GM12878 (cell line): ENCODE results near the gene GSTA4. TPM values are rescaled to one million over a fixed set of nuclear protein-coding genes. Genes with fewer than 3 reads are reported as not detected.

Source experiments
- ATAC-seq: fragments of 200-7000 bp; cut with Tn5 transposase; 3 replicates; pipeline ENCODE4 v1.9.1; 2020; ENCODE audit warnings: mild to moderate bottlenecking, moderate library complexity
- BruUV-seq: library from RNA; stranded (reverse); fragments of 400-500 nt; replicated peaks from 2 replicates; lab custom pipeline; 2021; lab: Mats Ljungman, UMichigan
- CTCF ChIA-PET: fragments of 300-600 bp; sonication (Branson Sonifier 250); formaldehyde crosslinking; extraction: SDS; loops from one replicate; lab custom pipeline; 2021; ENCODE audit warnings: inconsistent platforms; lab: Yijun Ruan, JAX
- POLR2A ChIA-PET: fragments of 350-600 bp; formaldehyde crosslinking; extraction: SDS; loops from one replicate; lab custom pipeline; 2021; ENCODE audit warnings: inconsistent platforms; lab: Charles Lee
- RAD21 ChIA-PET: fragments of 300-600 bp; sonication (Branson Sonifier 250); formaldehyde crosslinking; loops from one replicate; lab custom pipeline; 2023; ENCODE audit warnings: antibody characterized with exemption; ENCODE audit not compliant: unreplicated experiment; lab: Charles Lee
- SMC1A ChIA-PET: fragments of 300-600 bp; sonication (Branson Sonifier 250); formaldehyde crosslinking; loops from one replicate; lab custom pipeline; 2023; ENCODE audit not compliant: unreplicated experiment, uncharacterized antibody; lab: Charles Lee
- DNase-seq: peaks from one replicate; pipeline ENCODE4 v3.0.0-alpha.2; 2011; ENCODE audit warnings: low read depth, low spot score
- FAIRE-seq: peaks from 3 replicates; lab custom pipeline; 2011; peaks lifted over from hg19 to GRCh38; lab: Jason Lieb, UNC
- H2AFZ ChIP-seq: 2 replicates; pipeline ENCODE4 v1.6.0; 2011; ENCODE audit warnings: low read depth, low read length, control low read depth; ENCODE audit not compliant: control insufficient read depth
- H3K27ac ChIP-seq: 2 replicates; pipeline ENCODE4 v1.5.1; 2011; ENCODE audit warnings: control low read depth; ENCODE audit not compliant: control insufficient read depth, insufficient read depth
- H3K27me3 ChIP-seq, 2 experiments: replicated peaks in 1 of 2; 2 replicates each; pipeline versions ENCODE4 v1.6.0 to v1.6.1; 2011; ENCODE audit warnings: low read length in 1 of 2; ENCODE audit not compliant: control insufficient read depth in 2 of 2, insufficient read depth in 2 of 2
- H3K36me3 ChIP-seq, 2 experiments: 2 replicates each; pipeline ENCODE4 v1.5.1; 2011; ENCODE audit warnings: low read length in 1 of 2; ENCODE audit not compliant: control insufficient read depth in 2 of 2, insufficient read depth in 2 of 2
- H3K4me1 ChIP-seq: 2 replicates; pipeline ENCODE4 v1.6.1; 2011; ENCODE audit warnings: mild to moderate bottlenecking, low read length, moderate library complexity, mixed read lengths; ENCODE audit not compliant: control insufficient read depth, insufficient read depth
- H3K4me2 ChIP-seq: 2 replicates; pipeline ENCODE4 v1.6.0; 2011; ENCODE audit warnings: control low read depth; ENCODE audit not compliant: control insufficient read depth, insufficient read depth
- H3K4me3 ChIP-seq: fragments of 200-600 bp; sonication (generic); 2 replicates; pipeline ENCODE4 v1.5.1; 2016
- H3K79me2 ChIP-seq: 2 replicates; pipeline ENCODE4 v1.6.0; 2011; ENCODE audit warnings: low read length; ENCODE audit not compliant: control insufficient read depth, insufficient read depth
- H3K9ac ChIP-seq: 2 replicates; pipeline ENCODE4 v1.8.0; 2011; ENCODE audit warnings: low read length, control low read depth, mixed read lengths; ENCODE audit not compliant: control insufficient read depth, insufficient read depth
- H3K9me3 ChIP-seq: replicated peaks from 3 replicates; pipeline ENCODE4 v1.5.1; 2011; ENCODE audit warnings: mild to moderate bottlenecking, low read length; ENCODE audit not compliant: control insufficient read depth, insufficient read depth
- H4K20me1 ChIP-seq: 2 replicates; pipeline ENCODE4 v1.6.0; 2011; ENCODE audit not compliant: control insufficient read depth, insufficient read depth
- BCL11A ChIP-seq: IDR thresholded peaks from 2 replicates; pipeline ENCODE4 v1.6.1; 2011; ENCODE audit warnings: low read depth, low read length
- BCLAF1 ChIP-seq: fragments of 450-650 bp; IDR thresholded peaks from 2 replicates; pipeline ENCODE4 v1.6.1; 2017; ENCODE audit warnings: antibody characterized with exemption, mild to moderate bottlenecking, moderate library complexity
- BMI1 ChIP-seq: fragments of 450-650 bp; IDR thresholded peaks from 2 replicates; pipeline ENCODE4 v1.6.1; 2016; ENCODE audit warnings: mild to moderate bottlenecking, moderate library complexity, borderline replicate concordance
- CEBPB ChIP-seq, 2 experiments: fragments of 150-350 bp in 1 of 2; IDR thresholded peaks; 2 replicates each; pipeline ENCODE4 v1.6.1; 2012 to 2014; ENCODE audit warnings: low read depth in 2 of 2, low read length in 2 of 2, borderline replicate concordance in 1 of 2, inconsistent platforms in 1 of 2
- CHD4 ChIP-seq: fragments of 200-600 bp; sonication (generic); IDR thresholded peaks from 2 replicates; pipeline ENCODE4 v1.6.1; 2016; ENCODE audit warnings: mild to moderate bottlenecking
- ELK1 ChIP-seq: IDR thresholded peaks from 2 replicates; pipeline ENCODE4 v1.6.1; 2012; ENCODE audit warnings: low read depth, low read length, improper control_type of control experiment
- HCFC1 ChIP-seq: fragments of 150-350 bp; IDR thresholded peaks from 2 replicates; pipeline ENCODE4 v1.6.1; 2014; ENCODE audit warnings: low read length
- HSF1 ChIP-seq: fragments of 150-350 bp; IDR thresholded peaks from 2 replicates; pipeline ENCODE4 v1.6.1; 2014; ENCODE audit warnings: mild to moderate bottlenecking, low read depth, low read length
- MYB ChIP-seq: fragments of 150-350 bp; IDR thresholded peaks from 2 replicates; pipeline ENCODE4 v1.6.1; 2014; ENCODE audit warnings: mild to moderate bottlenecking, low read depth, low read length, borderline replicate concordance
- RFX5 ChIP-seq: IDR thresholded peaks from 2 replicates; pipeline ENCODE4 v1.6.1; 2011; ENCODE audit warnings: low read depth, low read length, improper control_type of control experiment
- SMARCA5 ChIP-seq: fragments of 450-650 bp; IDR thresholded peaks from 2 replicates; pipeline ENCODE4 v1.6.1; 2017; ENCODE audit warnings: mild to moderate bottlenecking
- SP1 ChIP-seq: IDR thresholded peaks from one replicate; pipeline ENCODE4 v1.6.1; 2011; ENCODE audit warnings: low read depth, low read length
- SREBF2 ChIP-seq: IDR thresholded peaks from 2 replicates; pipeline ENCODE4 v1.6.1; 2012; ENCODE audit warnings: mild to moderate bottlenecking, low read length
- ZNF384 ChIP-seq: IDR thresholded peaks from 2 replicates; pipeline ENCODE4 v1.6.1; 2012; ENCODE audit warnings: low read depth, mild to moderate bottlenecking, low read length, improper control_type of control experiment, borderline replicate concordance
- WGBS: methylation state at CpG from one replicate; pipeline ENCODE4 v1.1.6; 2016; ENCODE audit warnings: low lambda C conversion rate; ENCODE audit not compliant: insufficient replicate concordance, insufficient coverage; ENCODE audit errors: missing lambda C conversion rate; 5-methylcytosine and 5-hydroxymethylcytosine counted together
- in situ Hi-C: fragments of 300-500 bp; cut with MboI; formaldehyde crosslinking; loops from 9 replicates; pipeline ENCODE4 v1.14.3; 2018; ENCODE audit warnings: mixed read lengths
- intact Hi-C: fragments of 100-400 bp; cut with micrococcal nuclease; formaldehyde crosslinking; loops from one replicate; pipeline ENCODE4 v1.14.2; 2022; ENCODE audit not compliant: unreplicated experiment
- polyA plus RNA-seq, 11 experiments: library from polyadenylated mRNA; depleted of rRNA in 4 of 11; unstranded in 6 of 11; stranded (reverse) in 5 of 11; fragments of >200 nt; fragmentation: Nextera tagmentation in 4 of 11; fragmentation: Illumina TruSeq in 1 of 11; extraction: Ambion mirVana in 4 of 11; extraction: Trizol in 1 of 11; gene quantifications; 1 replicate in 1 of 11; 2 replicates in 10 of 11; pipeline versions ENCODE4 v1.2.1 to v1.2.3, GENCODE V29; 2011 to 2016; ENCODE audit warnings: inconsistent platforms in 2 of 11, missing spikeins in 2 of 11, low read depth in 1 of 11
- total RNA-seq, 4 experiments: library from RNA; depleted of rRNA in 3 of 4; stranded (reverse); fragments of >200 nt in 3 of 4; fragmentation: Illumina TruSeq in 1 of 4; extraction: Trizol in 1 of 4; gene quantifications; 2 replicates each; pipeline versions ENCODE4 v1.2.1 to v1.2.3, GENCODE V29; 2013 to 2021
- TF ChIP-seq, protein P1 (sequence below): IDR thresholded peaks from 2 replicates; pipeline ENCODE4 v1.6.1; 2011; ENCODE audit warnings: low read depth, low read length, improper control_type of control experiment, borderline replicate concordance
- TF ChIP-seq, protein P2 (sequence below): fragments of 450-650 bp; IDR thresholded peaks from 2 replicates; pipeline ENCODE4 v1.6.1; 2017; ENCODE audit warnings: low read depth, mild to moderate bottlenecking, moderate library complexity

GSTA4 gene
- total and polyA plus RNA-seq, 10 of the 15 experiments (the other 5 are each of a cell fraction or from before 2014, with no cell fraction given) = 1.9 to 9.7 (median 4.4) TPM

DNA sequence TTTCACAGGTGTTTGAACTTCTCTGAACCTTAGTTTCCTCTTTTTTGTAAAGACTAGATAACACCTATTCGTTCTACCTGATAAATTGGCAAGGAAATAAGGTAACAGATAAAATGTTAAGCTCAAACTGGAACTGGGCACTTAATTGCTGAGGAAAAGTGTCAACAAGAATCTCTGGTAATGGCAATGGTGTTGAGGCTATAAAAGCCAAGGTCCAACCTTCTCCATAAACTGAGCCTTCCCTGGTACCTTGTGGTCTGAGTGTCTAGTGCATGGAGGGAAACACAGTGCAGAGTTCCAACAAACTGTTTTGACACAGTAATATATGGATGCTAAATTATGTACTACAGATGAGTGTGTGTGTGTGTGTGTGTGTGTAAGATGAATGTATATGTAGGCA is 33.4 kb upstream of the GSTA4 start:
- no peak for ATAC-seq
- no peak overlapping the region for H3K27ac ChIP-seq
- RAD21 ChIA-PET = no interaction called here
- H4K20me1 ChIP-seq = no peaks in the 10 kb centered on the region
- POLR2A ChIA-PET = no interaction called here
- no peak for FAIRE-seq
- CTCF ChIA-PET = no interaction called here
- H3K4me2 ChIP-seq = no peak overlapping the region
- WGBS = 0% methylated on average over 1 of the region's 1 CpG
- SMC1A ChIA-PET = no interaction called here
- H3K36me3 ChIP-seq = no peaks in the 10 kb centered on the region; a peak in 1 of 4 replicates
- no peak for DNase-seq
- no peak overlapping the region for H2AFZ ChIP-seq
- no peaks in the 10 kb centered on the region for H3K79me2 ChIP-seq
- intact Hi-C loops = no loop called here
- no peaks in the 10 kb centered on the region for H3K4me1 ChIP-seq
- H3K4me3 ChIP-seq = no peak overlapping the region
- no TSS peak for BruUV-seq
- no peaks in the 10 kb centered on the region for H3K27me3 ChIP-seq
- in situ Hi-C loops = no loop called here
- H3K9ac ChIP-seq = no peak overlapping the region
- H3K9me3 ChIP-seq = no peaks in the 10 kb centered on the region
- TF ChIP-seq SP1 (no peak), ZNF384 (no peak), MYB (no peak), SMARCA5 (no peak), RFX5 (no peak), HCFC1 (no peak), BCLAF1 (no peak), BMI1 (no peak), ELK1 (no peak), CEBPB (IDR thresholded peaks at IDR 0.05; ENCODE audit: borderline replicate concordance in 1 of 2, low read depth in 2 of 2, low read length in 2 of 2) (no peak), HSF1 (no peak), SREBF2 (no peak), CHD4 (no peak), BCL11A (no peak)
- TF ChIP-seq, protein P1, sequence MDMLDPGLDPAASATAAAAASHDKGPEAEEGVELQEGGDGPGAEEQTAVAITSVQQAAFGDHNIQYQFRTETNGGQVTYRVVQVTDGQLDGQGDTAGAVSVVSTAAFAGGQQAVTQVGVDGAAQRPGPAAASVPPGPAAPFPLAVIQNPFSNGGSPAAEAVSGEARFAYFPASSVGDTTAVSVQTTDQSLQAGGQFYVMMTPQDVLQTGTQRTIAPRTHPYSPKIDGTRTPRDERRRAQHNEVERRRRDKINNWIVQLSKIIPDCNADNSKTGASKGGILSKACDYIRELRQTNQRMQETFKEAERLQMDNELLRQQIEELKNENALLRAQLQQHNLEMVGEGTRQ = no peak
- TF ChIP-seq, protein P2, sequence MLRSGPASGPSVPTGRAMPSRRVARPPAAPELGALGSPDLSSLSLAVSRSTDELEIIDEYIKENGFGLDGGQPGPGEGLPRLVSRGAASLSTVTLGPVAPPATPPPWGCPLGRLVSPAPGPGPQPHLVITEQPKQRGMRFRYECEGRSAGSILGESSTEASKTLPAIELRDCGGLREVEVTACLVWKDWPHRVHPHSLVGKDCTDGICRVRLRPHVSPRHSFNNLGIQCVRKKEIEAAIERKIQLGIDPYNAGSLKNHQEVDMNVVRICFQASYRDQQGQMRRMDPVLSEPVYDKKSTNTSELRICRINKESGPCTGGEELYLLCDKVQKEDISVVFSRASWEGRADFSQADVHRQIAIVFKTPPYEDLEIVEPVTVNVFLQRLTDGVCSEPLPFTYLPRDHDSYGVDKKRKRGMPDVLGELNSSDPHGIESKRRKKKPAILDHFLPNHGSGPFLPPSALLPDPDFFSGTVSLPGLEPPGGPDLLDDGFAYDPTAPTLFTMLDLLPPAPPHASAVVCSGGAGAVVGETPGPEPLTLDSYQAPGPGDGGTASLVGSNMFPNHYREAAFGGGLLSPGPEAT = no peak
